CD4-positive, alpha-beta T cell treated with Interleukin-21 for 1 hour (primary cell): ENCODE measurements around the gene HMX2.

ENCODE experiments used
- DNase-seq: peaks from one replicate; pipeline ENCODE4 v3.0.0-alpha.2; 2020

HMX2 gene, protein sequence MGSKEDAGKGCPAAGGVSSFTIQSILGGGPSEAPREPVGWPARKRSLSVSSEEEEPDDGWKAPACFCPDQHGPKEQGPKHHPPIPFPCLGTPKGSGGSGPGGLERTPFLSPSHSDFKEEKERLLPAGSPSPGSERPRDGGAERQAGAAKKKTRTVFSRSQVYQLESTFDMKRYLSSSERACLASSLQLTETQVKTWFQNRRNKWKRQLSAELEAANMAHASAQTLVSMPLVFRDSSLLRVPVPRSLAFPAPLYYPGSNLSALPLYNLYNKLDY

DNA sequence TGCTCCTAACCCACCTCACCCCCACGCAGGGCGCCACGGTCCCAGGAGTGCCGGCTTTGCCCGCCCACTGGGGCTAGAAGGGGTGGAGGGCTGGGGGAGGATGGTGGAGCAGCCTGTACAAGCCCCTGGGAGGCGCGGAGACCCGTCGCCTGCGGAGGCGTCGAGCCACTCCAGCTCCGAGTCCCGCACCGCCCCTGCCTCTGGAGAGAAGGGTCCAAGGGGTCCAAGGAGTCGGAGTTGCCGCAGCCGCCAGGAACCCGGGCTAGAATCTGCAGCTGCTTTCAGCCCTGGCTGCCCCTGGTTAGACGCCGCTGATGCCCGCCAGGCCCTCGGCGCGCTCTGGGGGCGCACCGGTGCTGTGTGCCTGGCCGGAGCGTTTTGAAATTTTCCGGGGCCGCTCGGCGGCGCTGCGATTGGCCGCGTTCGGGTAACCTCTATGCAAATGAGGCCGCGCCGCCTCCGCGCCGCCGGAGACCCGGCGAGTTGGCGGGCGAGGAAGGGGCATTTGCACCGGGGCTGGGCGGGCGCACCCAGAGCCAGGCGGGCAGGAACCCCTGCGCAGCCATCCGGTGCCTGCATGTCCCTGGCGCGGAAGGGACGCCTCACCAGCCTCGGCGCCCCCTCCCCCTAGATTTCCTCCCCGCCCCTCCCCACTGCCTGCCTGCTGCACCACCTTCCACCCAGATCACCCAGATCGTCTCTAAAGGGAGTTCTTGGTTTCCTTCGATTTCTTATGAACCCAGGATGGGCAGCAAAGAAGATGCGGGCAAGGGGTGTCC is at the start of gene HMX2:
TSS of gene HMX2 (plus strand) at position 502 of the 779 bp plus-strand sequence. CDS start at position 745, 243 bp downstream.
- DNase-seq, result no peak

DNA sequence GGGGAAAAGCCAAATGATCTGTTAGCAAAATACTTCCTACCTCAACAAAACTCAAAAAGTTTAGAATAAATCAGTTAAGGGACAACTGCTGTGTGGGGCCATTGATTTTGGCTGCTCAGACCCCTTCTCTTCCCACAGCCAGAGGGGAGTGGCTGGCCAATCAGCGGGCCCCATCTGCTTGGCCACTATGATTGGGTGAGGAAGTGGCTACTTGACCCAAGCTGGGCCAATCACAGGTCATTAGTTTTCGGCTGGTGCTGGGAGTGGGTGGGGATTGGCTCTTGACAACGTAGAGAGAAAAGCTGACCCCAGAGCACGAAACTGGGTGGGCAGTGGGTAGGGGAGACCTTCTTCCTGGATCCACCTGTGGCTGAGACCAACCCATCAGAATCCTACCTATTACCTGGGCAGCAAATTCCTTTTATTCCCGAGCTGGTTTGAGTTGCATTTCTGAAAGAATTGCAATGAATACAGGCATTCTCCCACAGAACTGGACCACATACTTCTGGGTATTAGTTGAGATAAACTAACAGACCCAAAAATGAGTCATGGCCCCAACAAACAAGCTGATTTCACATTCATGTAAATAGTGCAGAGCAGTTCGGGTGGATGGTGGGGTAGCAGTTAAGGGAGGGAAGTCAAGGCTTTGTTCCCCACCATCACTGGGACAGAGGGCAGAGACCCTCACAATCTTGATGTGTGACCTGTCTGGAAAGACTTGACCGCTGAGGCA is 47.7 kb upstream of the HMX2 start:
- no peak for DNase-seq

DNA sequence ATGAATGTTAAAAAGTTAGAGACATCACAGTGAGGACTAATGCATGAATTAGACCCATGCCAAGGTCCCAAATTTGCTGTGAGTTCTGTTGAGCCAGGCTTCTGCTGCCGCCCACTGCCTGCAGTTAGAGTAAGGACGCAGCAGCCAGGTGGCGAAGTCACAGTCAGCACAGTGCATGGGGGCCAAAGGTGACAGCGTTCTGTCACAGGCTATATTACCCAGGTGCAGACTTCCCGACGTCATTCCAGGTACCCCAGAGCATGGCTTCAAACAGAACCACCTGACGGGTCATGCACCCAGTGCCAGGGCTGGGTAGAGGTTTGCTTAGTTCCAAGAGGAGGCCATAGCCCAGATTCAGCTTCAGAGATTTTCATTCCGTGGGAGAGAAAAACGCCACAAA is 46.1 kb upstream of the HMX2 start:
- no peak for DNase-seq

DNA sequence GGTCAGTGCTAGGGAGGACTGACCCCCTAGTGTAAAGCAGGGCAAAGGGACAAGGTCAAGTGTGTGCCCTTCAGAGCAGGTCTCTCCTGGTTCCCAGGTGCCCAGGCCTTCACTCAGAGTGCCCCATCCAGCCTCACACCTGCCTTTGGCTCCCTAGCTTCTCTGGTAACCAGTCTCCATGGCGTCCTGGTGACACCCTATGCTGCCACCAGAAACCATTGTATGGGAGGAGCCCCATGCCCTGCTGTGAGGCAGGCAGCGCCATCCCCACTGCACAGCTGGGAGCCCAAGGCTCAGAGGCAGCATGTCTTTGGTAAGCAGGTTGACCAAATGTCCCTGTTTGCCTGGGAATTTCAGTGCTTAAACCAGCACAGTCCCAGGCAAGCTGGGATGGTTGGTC is 45.3 kb upstream of the HMX2 start:
- no peak for DNase-seq

DNA sequence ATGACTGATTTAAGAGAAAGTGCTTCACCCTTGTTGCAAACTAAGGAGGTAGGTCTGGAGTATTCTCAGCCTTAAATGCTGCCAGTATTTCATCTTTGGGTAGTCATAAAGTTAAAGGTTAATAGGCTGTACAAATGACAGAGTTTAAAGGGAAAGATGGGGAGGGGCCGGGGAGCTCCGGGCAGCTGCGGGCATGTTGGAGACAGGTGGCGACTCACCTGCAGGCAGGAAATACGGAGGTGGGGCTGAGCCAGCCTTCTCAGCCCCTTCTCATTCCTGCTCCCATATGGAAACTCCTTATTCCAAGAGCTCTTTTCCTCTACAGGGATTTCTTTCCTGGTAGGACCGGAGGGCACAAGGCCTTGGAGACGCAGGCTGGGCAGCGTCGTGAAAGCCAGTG is 44.0 kb upstream of the HMX2 start:
- no peak for DNase-seq

DNA sequence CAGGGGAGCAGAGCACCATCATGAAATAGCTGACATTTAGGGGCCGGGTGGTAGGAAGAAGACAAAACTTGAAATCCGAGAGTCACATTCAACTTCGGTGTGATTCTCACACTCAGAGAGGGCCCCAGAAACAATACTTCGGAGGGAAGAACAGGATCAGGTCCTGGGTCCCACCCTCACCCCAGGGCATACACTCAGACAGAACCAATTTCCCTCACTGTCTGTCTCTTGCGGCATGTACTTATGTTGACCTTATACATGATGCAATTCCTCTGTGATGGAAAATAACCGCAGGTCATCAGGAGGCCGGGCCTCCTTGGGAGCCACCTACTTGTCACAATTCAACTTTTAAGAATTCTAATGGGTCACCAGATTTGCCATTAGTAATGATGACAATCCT is 38.5 kb upstream of the HMX2 start:
- no peak for DNase-seq

DNA sequence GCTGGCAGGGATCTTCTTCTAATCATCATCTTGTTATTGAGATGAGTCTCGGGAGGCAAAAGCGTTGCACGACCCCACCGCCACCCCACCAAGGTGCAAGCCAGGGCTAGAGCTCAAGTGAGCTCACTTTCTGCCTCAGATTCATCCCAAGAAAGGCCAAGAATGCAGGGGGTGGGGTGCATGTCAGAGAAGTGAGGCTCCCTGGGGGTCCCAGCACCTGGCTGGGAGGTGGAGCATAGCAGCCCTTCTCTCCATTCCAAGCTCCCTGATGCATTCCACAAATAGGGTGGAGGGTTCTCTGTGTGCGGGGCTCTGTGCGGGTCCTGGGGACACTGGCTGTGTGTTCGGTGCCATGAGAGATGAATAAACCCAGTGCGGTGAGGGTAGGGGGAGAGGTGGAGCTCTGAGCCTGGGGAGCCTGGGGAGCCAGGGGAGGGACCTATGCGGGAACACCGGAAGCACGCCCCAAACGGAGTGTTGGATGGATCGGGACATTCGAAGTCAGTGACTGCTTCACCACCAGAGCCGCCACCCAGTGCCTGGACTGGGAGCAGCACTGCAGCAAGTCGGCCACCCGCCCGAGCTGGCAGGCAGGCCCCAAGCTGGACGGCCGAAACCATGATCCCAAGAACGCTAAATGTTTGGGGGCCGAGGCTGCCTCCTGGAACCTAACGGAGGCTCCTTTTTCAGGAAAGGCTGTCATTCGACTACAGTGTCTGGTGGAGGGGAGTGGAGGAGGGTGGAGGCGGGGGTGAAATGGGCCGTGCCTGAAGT is 30.1 kb upstream of the HMX2 start:
- DNase-seq, result no peak

DNA sequence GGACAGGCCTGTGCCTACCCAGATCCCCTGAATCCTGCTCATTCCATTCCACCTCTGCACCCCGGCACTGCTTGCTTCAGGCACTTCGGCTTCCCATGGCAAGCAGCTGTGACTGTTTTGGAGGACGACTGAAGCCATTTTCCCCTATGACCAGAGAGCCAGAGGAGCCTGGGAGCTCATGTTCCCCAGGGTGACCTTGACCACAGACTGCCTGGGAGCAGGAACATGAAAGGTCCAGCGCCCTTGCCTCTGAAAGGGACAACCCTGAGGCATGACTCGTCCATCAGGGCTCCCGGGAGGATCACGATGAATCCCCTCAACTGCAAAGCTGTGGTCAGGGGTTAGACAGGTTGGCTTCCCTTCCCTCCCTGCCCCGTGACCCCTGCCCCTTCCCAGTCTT is 28.9 kb upstream of the HMX2 start:
- no peak for DNase-seq

DNA sequence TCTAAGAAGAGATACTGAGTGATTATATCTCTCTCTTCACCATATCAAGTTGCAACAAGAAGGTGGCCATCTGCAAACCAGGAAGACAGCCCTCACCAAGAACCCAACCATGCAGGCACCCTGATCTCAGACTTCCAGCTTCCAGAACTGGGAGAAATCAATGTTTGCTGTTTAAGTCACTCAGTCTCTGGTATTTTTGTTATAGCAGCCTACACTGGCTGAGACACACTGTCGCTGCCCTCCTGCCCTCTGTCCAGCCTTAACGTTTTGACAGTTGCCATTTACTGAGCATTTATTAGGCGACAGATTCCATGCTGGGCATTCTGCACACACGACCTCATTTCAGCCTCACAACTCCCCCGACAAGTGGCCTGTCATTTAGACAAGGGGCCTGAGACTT is 21.7 kb upstream of the HMX2 start:
- DNase-seq, result no peak

DNA sequence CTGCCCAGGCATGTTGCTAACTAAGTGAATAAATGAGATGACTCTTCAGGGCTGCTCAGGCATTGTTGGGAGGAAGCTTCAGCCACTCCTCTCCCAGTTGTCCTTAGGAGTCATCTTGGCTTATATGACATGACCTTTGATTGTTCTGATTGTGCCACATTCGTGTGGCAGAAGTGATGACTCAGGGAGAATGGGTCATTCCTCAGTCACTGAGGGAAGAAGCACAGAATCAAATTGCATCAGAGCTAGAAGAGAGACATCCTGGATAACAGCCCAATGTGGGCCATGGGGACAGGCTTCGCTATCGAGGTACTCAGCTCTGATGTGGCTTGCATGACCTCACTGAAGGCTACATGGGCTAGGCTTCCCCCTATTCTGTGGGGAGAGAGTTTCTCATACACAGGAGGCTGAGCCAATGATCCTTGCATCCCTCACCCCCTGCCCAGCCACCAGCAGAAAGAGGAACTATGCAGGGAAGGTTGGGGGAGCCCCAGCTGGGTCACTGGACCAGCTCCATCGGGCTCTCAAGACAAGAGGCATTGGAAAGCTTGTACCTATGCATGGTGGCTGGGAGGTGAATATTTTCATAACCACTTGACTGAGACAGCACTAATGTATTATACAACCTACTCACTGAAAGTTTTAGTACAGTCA is 18.2 kb upstream of the HMX2 start:
- no peak for DNase-seq

DNA sequence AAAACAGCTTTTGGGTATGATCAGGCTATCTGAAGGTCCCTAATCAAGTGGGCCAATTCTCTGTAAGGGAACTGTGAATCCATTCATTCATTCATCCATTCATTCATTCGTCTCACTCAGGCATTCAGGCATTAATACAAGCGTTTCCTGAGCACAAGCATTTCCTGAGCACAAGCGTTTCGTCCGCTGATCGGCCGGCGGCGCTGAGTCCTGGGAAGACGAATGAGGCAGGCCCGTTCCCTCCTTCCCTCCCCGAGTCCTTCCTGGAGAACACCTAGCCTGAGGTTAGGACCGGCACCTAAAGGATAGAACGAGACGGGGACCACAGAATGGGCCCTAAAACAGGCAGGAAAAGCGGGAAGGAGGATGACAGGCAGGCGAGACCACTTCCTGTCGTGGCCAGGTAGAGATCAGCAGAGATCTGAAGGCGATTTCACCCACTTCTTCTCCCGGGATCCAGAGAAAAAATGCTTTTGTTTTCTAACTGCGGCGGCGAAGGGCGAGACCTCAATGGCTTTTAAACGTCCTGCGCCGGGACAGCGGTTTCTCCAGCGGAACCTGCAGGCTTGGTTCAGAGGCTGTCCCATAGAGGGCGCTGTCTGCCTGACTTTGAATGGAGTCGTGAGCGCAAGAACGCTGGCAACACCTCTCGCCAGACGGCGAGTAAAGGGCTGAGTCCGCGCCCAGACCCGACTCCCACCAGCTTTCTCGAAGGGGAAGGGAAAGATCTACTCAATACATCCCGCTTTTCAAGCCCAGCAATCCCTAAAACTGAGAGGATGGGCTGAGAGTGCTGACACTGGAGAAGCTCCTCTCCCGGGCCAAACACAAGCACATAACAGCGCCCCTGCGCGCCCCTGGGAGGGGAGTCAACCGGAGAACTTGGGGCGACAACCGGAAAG is 15.1 kb upstream of the HMX2 start:
- DNase-seq, result peak; percentile 86

DNA sequence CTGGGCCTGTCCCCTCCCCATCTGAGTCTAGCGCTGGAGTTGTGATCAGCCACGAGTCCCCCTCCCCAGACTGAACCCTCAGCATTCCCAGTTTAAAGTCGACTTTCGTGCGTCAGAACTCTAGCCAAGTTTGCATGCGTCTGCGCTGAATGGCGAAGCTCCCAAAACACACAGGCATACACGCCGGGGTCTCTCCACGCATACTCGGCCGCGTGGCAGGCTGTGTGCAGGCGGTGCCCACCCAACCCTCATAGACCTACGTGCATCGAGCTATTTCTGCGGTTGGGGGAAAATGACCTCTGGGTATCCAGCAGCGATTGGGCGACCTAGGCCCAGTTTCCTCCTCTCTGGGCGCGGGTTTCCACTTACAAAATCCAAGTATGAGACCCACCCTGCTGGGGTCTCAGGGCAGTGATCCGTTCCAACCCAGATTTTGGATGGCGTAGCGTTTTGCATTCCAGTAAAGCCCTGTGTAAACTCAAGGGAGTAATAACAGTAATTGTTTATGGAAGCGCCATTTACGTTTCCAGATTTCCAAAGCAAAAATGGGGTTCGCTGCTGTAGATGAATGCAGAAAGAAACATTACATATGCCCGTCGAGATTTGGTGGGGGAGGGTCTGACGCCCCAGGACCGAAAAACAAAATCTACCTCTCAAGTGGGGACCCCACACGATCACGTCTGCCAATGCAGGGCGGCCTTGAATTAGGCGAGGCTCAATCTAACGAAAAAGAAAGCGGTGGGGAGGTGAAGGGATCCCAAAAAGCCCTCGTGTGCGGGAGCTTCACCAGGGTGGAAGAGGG is 14.2 kb upstream of the HMX2 start:
- no peak for DNase-seq

DNA sequence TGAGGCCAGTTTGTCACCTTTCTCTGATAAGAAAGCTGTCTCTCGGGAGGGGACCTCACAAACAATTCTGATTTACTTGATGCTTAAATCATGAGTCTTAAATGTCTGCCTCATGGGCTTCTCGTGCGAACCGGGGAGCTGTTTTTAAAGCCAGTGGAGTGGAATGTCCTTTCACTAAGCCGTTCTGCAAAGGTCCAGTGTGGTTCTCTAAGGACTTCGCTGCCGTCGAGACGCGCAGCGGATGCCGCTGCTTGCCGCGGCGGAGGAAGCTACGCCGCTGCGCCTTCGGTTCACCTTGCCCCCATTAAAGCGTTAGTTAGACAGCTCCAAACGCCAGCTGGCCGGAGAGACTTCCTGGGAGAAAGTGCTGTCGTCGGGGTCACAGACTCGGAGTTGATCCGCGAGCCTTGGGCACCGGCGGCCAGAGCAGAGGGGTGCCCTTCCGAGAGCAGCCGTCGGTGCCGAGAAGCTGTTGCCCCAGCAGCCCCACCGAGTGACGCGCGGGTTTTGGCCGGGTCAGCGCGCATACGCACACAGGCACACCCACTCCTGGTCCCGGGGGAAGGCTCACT is 13.5 kb upstream of the HMX2 start:
- DNase-seq, result no peak

DNA sequence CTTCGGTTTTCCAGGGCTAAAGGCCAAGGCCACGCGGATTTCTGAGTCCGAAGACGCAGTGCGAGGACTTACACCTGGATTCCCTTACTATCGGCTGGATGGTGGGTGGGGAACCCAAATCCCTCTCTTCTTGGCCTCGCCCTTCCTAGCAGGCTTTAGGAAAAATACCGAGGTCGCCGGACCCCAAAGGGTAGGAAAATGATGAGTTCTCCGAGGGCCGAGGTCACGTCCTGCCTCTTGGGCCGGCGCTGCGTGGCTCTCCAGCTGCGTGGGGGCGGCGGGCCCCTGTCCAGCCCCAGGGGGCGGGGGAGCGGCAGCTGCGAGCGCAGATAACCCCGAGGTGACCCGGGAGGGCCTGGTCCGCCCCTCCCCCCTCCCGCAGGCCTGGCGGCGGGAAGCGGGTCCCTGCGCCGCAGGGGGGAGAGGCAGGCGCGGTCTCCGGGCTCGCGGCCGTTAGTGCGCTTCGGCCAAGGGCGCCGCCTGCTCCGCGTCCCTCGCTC is 13.0 kb upstream of the HMX2 start:
- DNase-seq, result no peak

DNA sequence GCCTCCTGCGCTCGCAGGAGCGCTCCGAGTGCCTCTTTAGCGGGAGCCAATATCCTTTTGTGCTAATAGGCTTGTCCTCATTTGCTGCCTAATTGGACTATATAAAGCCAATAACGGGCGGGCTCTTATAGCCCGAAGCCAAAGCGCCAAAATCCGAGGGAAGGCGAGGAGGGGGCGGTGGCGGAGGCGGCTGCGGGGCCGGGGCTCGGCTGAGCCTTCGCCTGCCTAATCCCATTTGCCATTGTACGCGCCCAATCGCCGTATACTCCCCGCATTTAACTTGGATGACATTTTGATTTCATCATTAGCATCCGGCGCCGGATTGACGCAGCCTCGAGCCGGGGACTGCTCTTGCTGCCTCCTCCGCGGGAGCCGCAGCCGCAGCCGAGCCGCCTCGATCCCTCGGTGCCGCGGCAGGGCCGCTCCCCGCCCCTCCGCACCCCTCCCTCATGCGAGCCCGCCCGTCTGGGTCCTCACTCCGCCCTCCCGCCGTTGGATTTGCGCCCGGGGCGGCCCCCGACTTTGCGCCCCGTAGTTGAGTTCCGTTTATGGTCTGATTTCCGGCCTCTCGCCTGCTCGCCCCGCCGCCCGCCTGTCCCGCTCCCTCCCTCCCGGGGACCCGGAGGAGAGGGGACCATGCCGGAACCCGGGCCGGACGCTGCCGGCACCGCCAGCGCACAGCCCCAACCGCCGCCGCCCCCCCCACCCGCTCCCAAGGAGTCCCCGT is 12.4 kb upstream of the HMX2 start, which contains the start of gene HMX3:
TSS of gene HMX3 (plus strand) at position 556 of the 727 bp plus-strand sequence. CDS start at position 637, 81 bp downstream.
- DNase-seq, result peak; percentile 43

DNA sequence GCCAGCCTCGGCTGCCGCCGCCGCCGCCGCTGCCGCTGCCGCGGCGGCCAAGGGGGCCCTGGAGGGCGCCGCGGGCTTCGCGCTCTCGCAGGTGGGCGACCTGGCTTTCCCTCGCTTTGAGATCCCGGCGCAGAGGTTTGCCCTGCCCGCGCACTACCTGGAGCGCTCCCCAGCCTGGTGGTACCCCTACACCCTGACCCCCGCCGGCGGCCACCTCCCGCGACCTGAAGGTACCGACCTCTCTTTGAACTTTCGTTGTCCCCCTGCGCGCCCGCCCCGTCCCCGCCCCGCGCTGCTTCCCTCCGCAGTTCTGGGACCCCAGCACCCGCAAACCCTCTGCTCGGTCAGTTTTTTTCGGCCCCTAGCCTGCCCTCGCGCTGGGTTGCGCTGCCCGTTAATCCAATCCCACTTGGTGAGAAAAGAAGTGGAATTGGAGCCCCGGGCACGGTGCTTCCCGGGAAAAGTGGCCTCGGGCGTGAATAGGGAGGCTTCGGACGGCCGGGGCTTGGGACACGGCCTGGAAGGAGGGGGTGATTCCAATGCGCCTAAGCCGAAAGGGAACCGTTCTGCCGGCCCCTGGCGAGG is 11.6 kb upstream of the HMX2 start:
- no peak for DNase-seq

DNA sequence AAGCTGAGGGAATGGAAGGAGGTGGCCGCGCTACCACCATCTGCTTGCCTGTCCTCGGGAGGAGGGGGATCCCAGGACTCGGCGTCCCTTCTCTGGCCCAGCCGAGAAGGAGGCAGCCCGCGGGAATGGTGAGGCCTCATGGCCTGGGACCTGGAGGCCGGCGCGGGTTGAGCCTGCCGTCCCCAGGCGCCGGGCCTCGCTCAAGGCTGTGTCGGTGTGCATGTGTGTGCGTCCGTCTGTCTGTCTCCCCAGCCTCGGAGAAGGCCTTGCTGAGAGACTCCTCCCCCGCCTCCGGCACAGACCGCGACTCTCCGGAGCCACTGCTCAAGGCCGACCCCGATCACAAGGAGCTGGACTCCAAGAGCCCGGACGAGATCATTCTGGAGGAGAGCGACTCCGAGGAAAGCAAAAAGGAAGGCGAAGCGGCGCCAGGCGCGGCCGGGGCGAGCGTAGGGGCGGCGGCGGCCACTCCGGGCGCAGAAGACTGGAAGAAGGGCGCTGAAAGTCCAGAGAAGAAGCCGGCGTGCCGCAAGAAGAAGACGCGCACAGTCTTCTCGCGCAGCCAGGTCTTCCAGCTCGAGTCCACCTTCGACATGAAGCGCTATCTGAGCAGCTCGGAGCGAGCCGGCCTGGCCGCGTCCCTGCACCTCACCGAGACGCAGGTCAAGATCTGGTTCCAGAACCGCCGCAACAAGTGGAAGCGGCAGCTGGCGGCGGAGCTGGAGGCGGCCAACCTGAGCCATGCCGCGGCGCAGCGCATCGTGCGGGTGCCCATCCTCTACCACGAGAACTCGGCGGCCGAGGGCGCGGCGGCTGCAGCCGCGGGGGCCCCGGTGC is 10.9 kb upstream of the HMX2 start:
- DNase-seq, result no peak

DNA sequence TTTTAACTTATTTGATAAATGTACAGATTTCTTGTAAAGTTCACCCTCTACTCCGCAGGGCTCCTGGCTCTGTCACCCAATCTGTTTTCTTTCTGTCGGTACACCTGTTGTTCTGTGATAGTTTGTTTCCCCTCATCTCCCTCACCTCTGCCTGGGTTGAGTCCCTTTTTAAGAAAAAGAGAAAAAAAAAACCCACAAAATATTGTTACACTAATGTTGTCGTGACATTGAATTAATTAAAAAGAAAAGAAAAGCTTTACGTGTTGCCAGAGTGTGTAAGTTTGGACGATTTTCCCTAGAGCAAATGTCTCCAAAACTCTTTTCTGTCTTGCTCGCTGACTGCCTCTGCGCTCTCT is 8.8 kb upstream of the HMX2 start:
- no peak for DNase-seq
